ENCODE results near the gene ADAMTSL2. TPM values are rescaled to one million over a fixed set of nuclear protein-coding genes. Genes with fewer than 3 reads are reported as not detected.

Gene ADAMTSL2
- total RNA-seq, 2 experiments from 2014 or later = not detected

GRCh38 chr9:133493845-133494540 is 40.5 kb upstream of the ADAMTSL2 start:
- ChIA-PET POLR2A (interaction anchor here (0.6 kb wide), 1 partner anchor 110 kb away, joined by 4 read pairs; no protein-coding TSS in a partner anchor), CTCF (interaction anchor here (1.1 kb wide), 1 partner anchor 10 kb away, joined by 6 read pairs; no protein-coding TSS in a partner anchor)
- peaks cover 3% of the 10 kb centered on the region for H3K4me1 Mint-ChIP-seq
- H3K27ac Mint-ChIP-seq = no peak overlapping the region
- no peaks in the 10 kb centered on the region for H3K27me3 Mint-ChIP-seq
- no peaks in the 10 kb centered on the region for H3K36me3 Mint-ChIP-seq (ENCODE audit: low read depth)
- H3K9me3 Mint-ChIP-seq = no peaks in the 10 kb centered on the region
- H3K4me3 Mint-ChIP-seq = no peak overlapping the region
- DNase-seq = no peak

- no peaks in the 10 kb centered on the region for H3K9me3 Mint-ChIP-seq
- POLR2A ChIA-PET = no interaction called here
- no peaks in the 10 kb centered on the region for H3K27me3 Mint-ChIP-seq
- no peak overlapping the region for H3K27ac Mint-ChIP-seq
- no peak overlapping the region for H3K4me3 Mint-ChIP-seq
- CTCF ChIA-PET = interaction anchor here (1.3 to 1.6 kb wide), 2 partner anchors 8 to 37 kb away, joined by 3 to 7 read pairs; no protein-coding TSS in a partner anchor
- DNase-seq = no peak
- H3K36me3 Mint-ChIP-seq (ENCODE audit: low read depth) = no peaks in the 10 kb centered on the region
- H3K4me1 Mint-ChIP-seq = no peaks in the 10 kb centered on the region
Observed at GRCh38 chr9:133494636-133495326, 39.7 kb upstream of the ADAMTSL2 start.

DNA sequence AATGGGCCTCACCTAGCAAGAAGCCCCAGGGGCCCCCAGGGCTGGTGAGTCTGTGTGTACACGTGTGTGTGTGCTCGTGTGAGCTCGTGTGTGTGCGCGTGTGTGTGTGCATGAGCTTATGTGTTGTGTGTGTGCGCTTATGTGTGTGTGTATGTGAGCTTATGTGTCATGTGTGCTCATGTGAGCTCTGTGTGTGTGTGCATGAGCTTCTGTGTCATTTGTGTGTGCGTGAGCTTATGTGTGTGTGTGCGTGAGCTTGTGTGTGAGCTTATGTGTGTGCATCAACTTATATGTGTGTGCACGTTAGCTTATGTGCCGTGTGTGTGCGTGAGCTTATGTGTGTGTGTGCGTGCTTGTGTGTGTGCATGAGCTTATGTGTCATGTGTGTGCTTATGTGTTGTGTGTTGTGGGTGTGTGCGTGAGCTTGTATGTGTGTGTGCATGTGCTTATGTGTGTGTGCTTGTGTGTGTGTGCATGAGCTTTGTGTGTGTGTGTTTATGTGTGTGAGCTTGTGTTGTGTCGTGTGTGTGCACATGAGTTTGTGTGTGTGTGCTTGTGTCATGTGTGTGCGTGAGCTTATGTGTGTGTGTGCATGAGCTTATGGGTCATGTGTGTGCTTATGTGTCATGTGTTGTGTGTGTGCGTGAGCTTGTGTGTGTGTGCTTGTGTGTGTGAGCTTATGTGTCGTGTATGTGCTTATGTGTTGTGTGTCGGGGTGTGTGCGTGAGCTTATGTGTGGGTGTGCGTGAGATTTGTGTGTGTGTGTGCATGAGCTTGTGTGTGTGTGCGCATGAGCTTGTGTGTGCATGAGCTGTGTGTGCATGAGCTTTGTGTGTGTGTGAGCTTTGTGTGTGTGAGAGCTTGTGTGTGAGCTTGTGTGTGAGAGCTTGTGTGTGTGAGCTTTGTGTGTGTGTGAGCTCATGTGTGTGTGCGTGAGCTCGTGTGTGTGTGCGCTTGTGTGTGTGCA is 38.9 kb upstream of the ADAMTSL2 start:
- POLR2A ChIA-PET = interaction anchor here (0.6 kb wide), 1 partner anchor 248 kb away, joined by 3 read pairs; no protein-coding TSS in a partner anchor
- Mint-ChIP-seq H3K36me3 (ENCODE audit: low read depth) (no peaks in the 10 kb centered on the region), H3K9me3 (peaks cover under 1% of the 10 kb centered on the region), H3K4me3 (no peak overlapping the region), H3K27ac (no peak overlapping the region), H3K27me3 (peaks cover 2% of the 10 kb centered on the region), H3K4me1 (no peaks in the 10 kb centered on the region)
- DNase-seq = no peak
- CTCF ChIA-PET = interaction anchor here (1.3 to 1.6 kb wide), 3 partner anchors 9 to 38 kb away, joined by 3 to 7 read pairs (median 6); partner anchors contain the start of gene SLC2A6

DNA sequence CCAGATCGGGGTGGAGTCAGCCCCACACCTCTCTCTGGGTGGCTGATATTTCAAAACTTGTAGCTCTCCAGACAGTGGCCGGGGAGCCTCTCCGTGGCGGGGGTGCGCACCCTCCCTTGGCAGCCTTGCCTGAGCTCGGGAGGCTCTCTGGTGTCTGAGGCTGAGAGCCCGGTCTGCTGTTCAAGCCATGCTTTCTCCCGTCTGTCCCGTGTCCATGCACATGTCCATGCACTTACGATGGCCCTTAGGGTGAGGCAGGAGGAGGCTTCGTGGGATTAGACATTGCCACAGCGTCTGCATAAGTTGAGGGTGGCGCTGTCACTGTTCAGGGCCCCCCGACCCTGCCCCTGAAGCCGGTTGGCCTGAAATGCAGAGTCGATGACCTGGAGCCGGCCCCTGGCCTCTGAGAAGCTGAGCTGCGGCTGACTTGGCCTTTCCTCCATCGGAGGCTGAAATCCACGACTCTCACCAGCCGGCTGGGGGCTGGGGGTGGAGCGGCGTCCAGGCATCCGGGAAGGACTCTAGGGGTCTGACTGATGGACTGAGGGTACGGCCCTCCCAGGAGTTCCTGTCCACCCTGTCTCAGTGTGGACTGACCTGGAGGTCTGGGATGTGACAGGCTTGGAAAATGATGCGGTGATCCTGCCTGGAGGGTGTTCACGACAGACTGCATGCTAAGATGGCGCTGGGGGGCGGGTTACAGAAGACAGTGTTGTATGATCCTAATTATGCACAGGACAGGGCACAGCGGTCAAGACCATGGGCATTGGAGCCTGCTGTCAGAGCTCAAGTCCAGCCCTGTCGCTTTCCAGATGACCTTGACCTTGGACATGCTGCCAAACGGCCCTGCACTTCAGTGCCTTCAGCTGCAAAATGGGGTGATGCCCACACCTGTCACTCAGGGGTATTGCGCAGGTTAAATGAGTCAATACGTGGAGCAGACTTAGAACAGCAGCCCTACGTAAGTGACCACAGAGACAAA is 37.4 kb upstream of the ADAMTSL2 start:
- DNase-seq = no peak
- POLR2A ChIA-PET = no interaction called here
- Mint-ChIP-seq H3K36me3 (ENCODE audit: low read depth) (peaks cover 2% of the 10 kb centered on the region), H3K4me3 (no peak overlapping the region), H3K27ac (no peak overlapping the region), H3K9me3 (peaks cover 15% of the 10 kb centered on the region), H3K4me1 (no peaks in the 10 kb centered on the region), H3K27me3 (peaks cover 2% of the 10 kb centered on the region)
- CTCF ChIA-PET = interaction anchor here (1.4 kb wide), 1 partner anchor 19 kb away, joined by 6 read pairs; the partner anchor contains the start of gene SLC2A6

DNA sequence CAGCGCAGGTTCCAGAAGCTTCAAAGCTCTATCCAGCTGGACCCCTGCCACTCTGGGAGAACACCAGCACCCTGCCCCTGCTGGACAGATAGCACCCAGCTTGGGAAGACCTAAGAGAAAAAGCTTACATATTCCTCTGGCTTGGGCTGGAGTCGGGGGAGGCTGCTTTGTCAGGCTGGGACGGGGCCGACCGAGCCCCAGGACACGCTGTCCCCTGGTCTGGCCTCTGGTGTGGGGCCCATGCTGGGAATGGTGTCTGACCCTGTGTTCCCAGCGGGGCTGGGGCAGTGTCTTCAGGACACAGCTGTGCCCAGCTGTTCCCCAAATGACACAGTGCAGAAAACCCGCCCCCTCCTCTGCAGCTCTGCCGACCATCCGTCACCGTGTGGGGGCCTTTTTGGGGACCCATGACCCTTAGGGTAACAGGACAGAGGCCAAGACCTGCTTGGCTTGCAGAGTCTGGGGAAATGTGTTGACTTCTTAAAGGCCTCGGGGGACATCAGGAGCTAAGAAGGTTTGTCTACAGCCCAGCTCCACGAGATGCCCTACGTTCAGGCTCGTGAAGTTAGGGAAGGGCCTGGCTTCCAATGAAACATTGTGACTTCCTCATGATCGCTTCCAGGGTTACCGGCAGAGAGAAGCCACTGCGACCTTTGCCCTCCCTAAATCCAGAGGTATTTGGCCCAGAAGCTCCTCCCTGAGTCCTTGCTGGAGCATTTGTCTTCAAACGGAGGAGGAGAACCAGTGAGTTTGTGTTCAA is 35.2 kb upstream of the ADAMTSL2 start:
- Mint-ChIP-seq H3K4me3 (no peak overlapping the region), H3K27ac (no peak overlapping the region), H3K4me1 (no peaks in the 10 kb centered on the region), H3K9me3 (peaks cover 21% of the 10 kb centered on the region), H3K36me3 (ENCODE audit: low read depth) (peaks cover 2% of the 10 kb centered on the region), H3K27me3 (peaks cover 7% of the 10 kb centered on the region)
- DNase-seq = no peak
- ChIA-PET POLR2A (no interaction called here), CTCF (interaction anchor here (0.6 to 1.7 kb wide), 2 partner anchors 13 to 734 kb away, joined by 3 to 5 read pairs; no protein-coding TSS in a partner anchor)

GRCh38 chr9:133499892-133500270 is 34.6 kb upstream of the ADAMTSL2 start:
- Mint-ChIP-seq H3K27me3 (peaks cover 7% of the 10 kb centered on the region), H3K27ac (no peak overlapping the region), H3K4me3 (no peak overlapping the region), H3K4me1 (no peaks in the 10 kb centered on the region), H3K36me3 (ENCODE audit: low read depth) (peaks cover 2% of the 10 kb centered on the region), H3K9me3 (peaks cover 21% of the 10 kb centered on the region)
- DNase-seq = no peak
- ChIA-PET POLR2A (no interaction called here), CTCF (interaction anchor here (1.7 to 1.8 kb wide), 2 partner anchors 10 to 14 kb away, joined by 3 to 5 read pairs; no protein-coding TSS in a partner anchor)

GRCh38 chr9:133502112-133502511 is 32.4 kb upstream of the ADAMTSL2 start:
- H3K9me3 Mint-ChIP-seq = peaks cover 21% of the 10 kb centered on the region
- no peak overlapping the region for H3K4me3 Mint-ChIP-seq
- peaks cover 7% of the 10 kb centered on the region for H3K27me3 Mint-ChIP-seq
- peaks cover 2% of the 10 kb centered on the region for H3K36me3 Mint-ChIP-seq (ENCODE audit: low read depth)
- POLR2A ChIA-PET = no interaction called here
- H3K4me1 Mint-ChIP-seq = no peaks in the 10 kb centered on the region
- no peak overlapping the region for H3K27ac Mint-ChIP-seq
- no peak for DNase-seq
- CTCF ChIA-PET = no interaction called here

DNA sequence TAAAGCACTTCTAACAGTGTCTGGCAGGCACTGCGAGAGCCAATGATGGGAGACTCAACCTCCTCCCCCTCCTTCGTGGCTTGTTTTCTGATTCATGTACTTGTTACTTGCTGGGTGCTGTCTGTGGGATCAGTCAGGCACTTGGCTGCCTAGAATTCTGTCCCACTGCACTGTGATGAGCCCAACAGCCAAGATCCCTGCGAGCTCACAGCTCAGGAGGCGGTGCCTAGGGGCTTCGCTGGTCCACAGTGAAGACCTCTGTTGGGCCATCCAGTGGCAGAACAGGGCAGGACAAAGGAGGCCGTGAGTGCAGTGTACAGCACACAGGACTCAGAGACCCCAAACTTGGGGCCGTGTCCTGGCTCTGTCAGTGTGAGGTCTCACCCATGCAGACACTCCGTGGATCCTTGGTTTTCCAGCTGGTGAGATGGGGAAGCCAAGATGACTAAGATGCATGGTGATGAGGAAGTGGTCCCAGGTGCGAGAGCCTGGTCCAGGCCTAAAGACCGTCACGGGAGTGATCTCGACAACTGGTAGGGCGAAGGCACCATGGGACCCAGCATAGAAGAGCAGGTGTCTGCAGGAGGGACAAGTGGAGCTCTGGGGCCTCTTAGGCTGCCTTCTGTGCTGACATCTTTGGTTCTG is 29.2 kb upstream of the ADAMTSL2 start:
- no peak overlapping the region for H3K4me3 Mint-ChIP-seq
- peaks cover 2% of the 10 kb centered on the region for H3K36me3 Mint-ChIP-seq (ENCODE audit: low read depth)
- H3K27ac Mint-ChIP-seq = no peak overlapping the region
- POLR2A ChIA-PET = no interaction called here
- CTCF ChIA-PET = no interaction called here
- peaks cover 21% of the 10 kb centered on the region for H3K9me3 Mint-ChIP-seq
- DNase-seq = no peak
- H3K27me3 Mint-ChIP-seq = peaks cover 5% of the 10 kb centered on the region
- H3K4me1 Mint-ChIP-seq = peaks cover 14% of the 10 kb centered on the region

DNA sequence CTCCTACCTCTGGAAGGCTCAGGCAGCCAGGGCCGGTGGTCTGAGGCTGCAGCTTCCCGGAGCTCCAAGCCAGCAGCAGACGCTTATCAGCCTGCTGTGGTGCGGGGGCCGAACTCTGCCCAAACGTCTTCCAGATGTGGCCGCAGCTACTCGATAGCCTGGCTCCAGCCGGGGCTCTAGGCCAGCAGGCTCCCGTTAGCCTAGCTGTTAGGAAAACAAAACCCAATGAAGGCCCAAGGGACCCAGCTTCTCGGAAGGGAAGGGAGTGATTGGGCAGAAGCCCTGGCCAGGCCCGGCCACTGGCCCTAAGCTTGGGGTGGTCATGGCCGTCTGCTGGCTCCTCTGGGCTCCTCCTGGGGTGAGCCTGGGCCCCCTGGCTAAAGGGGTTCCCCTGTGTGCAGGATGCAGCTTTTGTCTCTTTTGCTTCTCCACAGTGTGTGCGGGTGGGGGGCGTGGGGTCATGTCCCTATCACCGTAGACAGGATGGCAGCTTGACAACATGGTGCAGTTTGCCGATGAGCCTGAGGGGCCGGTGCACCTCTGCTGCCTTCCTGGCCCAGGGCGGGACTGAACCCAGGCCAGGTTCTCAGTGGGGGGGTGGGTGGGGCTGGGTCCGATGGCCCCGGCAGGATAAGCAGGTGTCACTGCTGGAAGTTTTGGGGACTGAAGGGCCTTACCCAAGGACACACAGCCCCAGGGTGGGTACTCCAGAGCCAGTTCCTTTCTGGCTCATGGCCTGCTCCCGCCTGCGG is 28.4 kb upstream of the ADAMTSL2 start:
- H3K4me1 Mint-ChIP-seq = peaks cover 16% of the 10 kb centered on the region
- H3K36me3 Mint-ChIP-seq (ENCODE audit: low read depth) = peaks cover 2% of the 10 kb centered on the region
- POLR2A ChIA-PET = no interaction called here
- CTCF ChIA-PET = no interaction called here
- H3K4me3 Mint-ChIP-seq = no peak overlapping the region
- H3K27me3 Mint-ChIP-seq = peaks cover 5% of the 10 kb centered on the region
- H3K9me3 Mint-ChIP-seq = peaks cover 15% of the 10 kb centered on the region
- H3K27ac Mint-ChIP-seq = no peak overlapping the region
- DNase-seq = no peak

DNA sequence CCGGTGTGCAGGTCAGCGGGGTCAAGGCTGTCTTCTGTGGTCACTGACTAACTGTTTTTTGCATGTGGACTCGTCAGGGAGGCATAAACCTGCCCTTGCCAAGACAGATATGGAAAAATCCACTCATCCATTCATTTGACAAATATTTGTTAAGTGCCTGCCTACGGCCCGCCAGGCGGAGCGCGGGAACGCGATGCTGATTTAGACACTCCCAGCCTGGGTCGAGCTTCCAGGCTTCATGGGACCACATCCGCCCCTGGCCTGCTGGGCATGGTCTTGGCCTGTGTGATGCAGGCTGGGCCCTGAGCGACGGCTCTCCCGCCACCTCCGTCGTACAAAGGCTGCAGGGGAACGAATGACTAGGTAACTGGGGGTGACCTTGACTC is 27.9 kb upstream of the ADAMTSL2 start:
- no peak overlapping the region for H3K4me3 Mint-ChIP-seq
- peaks cover 16% of the 10 kb centered on the region for H3K4me1 Mint-ChIP-seq
- H3K9me3 Mint-ChIP-seq = peaks cover 10% of the 10 kb centered on the region
- no peaks in the 10 kb centered on the region for H3K36me3 Mint-ChIP-seq (ENCODE audit: low read depth)
- DNase-seq = no peak
- POLR2A ChIA-PET = no interaction called here
- H3K27me3 Mint-ChIP-seq = peaks cover 5% of the 10 kb centered on the region
- CTCF ChIA-PET = no interaction called here
- H3K27ac Mint-ChIP-seq = no peak overlapping the region
